ENCODE results near the gene TMEM30B.

- TF ChIP-seq CTCF (IDR thresholded peaks at IDR 0.05) (no peak), POLR2A (IDR thresholded peaks at IDR 0.05) (no peak)
These were observed 1.6 kb upstream of the TMEM30B start for GRCh38 chr14:61282746-61283145.

Data from suprapubic skin (tissue), 3 donors.